DMS 273 treated with DMSO at 0.1 percent for 48 hours (cell line): Measurements from ENCODE around the gene GJC1.

Source experiments
- DNase-seq: peaks from one replicate; lab custom pipeline; 2025; lab: John Stamatoyannopoulos, UW

Gene GJC1

DNA sequence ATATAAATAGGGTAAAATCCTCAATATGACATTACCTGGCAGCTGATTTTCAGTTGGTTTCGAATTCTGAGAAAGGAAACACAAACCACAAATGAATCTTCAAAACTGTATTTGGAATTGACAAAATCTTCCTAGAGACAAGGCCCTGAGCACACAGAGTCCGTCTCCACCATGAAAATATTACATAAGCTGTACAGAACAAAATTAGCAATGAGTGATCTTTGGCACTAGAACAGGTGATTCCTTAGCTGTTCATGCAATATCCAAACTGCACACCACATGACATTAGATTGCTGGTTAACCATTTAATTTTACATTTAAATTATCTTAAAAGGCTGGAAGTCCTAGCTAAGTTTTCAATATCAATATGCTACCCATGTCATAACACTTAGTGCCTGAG, 31.7 kb downstream of the GJC1 start:
- DNase-seq: no peak

DNA sequence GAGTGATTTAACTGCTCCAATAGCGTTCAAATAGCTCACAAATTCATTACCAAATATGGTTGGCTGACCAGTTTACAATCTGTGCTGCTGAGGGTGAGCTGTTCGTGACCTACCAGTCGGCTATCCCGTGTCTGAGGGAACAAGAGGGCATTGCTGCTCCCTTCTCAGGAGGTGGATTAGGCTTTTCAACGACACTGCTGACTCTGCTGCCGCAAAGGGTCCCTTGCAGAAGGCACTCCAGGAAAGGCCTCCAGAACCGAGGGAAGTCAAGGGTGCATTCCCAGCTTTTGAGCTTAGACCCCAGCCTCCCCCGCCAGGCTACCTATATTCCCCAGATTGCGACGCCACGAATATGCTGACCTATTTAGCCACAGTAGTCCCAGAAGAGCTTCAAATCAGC, 32.3 kb downstream of the GJC1 start:
- DNase-seq: no peak

DNA sequence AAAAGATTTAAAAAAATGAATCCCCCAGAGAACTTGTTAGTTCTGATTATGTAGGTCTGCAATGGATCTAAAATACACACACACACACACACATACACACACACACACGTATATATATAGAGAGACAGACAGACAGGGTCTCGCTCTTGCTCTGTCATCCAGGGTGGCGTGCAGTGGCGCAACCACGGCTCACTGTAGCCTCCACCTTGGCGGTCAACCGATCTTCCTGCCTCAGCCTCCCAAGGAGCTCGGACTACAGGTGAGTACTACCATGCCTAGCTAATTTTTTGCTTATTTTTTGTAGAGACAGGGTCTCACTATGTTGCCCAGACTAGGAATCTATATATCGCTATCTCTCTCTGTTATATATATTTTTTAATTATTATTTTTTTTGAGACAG, 33.4 kb downstream of the GJC1 start:
- no peak for DNase-seq

DNA sequence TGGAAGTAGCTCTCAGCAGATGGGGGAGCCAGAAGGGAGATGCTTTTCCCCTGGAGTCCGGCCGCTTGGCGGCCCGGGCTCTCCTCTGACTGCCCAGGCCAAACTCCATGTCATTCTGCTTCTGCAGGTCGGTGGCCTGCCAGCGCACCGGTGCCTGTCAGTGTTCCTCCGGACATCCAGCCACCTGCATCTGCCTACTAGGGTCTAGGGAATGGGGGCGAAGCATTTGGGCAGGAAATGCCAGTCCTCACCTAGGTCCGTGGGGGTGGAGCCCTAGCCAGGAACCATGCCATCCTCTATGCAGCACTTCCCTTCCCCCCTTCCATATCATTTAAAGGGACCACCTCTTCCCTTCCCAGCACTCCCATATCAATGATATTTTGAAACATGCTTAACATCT, 34.2 kb downstream of the GJC1 start:
- DNase-seq: no peak

DNA sequence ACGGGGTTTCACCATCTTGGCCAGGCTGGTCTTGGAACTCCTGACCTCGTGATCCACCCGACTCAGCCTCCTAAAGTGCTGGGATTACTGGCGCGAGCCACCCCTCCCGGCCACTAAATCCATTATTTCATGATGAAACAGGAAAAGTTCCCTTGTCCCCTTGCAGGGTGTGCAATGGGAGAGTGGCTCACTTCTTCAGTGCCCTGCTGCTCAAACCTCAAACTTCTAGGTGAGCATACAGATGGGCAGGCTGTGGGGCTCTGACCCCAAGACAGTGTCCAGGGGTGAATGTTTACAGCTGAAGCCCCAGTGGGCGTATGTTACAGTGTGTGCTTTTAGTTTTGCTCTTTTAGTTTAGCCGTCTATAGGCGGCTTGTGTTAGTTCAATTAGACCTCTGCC, 34.7 kb downstream of the GJC1 start:
- no peak for DNase-seq

DNA sequence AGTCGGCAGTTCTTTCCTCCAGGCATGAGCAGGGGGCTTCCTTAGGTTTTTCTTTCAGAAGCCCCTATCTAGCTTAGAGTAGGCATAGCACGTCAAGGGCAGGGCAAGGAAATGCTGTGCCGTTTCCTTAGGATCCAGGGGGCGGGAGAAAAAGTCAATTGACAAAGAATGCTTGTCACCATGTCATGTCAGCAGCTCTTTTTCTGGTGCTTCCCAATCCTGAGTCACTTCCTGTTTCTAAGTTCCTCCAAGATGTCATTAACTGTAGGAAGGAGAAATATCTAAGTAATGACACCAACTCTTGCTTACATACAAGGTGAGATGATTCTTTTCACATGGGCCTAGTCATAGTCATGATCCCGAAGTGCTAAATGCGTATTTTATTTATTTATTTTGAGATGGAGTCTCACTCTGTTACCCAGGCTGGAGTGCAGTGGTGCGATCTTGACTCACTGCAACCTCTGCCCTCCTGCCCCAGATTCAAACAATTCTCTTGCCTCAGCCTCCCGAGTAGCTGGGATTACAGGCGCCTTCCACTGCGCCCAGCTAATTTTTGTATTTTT, 35.2 kb downstream of the GJC1 start:
- no peak for DNase-seq

DNA sequence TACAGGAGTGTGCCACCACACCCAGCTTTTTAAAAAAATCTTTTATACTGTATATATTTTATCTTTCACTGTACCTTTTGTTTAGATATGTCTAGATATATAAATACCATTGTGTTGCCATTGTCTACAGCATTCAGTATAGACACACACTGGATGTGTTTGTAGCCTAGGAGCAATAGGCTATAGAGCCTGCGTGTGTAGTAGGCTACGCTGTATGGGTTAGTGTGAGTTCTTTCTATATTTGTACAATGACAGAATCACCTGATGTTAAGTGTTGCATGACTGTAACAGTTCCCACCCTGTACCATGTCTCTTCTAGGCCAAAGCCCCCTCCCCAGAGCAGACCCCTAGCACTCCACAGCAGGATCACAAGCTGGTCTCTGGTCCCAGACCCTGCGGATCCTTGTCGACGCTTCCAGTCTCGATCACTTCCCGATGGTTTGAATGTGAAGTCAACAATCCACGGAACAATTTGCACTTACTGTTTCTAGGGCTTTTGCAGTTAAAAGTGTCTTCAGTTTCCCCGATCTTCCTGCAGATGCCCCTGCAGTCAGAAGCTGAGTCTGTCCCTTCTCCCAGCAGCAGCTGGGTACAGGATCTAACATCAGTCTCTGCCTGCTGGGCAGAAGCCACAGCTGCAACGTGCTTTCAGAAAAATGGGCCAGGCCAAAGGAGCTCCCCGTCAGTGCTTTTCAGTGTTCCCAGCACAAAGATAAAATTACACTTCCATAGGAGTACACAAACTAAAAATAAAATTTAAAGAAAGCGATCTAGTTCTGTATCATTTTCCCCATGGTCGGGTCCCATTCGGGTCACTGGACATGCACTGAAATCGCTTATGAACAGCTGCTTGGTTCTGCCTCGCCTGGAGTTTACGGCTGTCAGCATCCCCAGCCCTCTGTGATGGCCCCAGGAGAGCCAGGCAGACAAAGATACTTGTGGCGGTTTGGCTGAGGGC, 35.9 kb downstream of the GJC1 start:
- DNase-seq: no peak

DNA sequence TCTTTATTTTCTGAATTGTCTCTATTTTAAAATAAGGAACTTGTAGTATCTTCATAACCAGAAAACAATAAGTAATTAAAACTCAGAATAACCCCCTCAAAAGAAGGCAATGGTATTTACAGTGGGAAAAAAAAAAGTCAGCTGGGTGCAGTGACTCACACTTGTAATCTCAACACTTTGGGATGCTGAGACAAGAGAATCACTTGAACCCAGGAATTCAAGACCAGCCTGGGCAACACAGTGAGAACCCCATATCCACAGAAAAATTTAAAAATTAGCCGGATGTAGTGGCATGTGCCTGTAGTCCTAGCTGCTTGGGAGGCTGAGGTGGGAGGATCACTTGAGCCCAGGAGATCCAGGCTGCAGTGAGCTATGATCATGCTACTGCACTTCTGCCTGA, 37.8 kb downstream of the GJC1 start:
- DNase-seq: no peak

DNA sequence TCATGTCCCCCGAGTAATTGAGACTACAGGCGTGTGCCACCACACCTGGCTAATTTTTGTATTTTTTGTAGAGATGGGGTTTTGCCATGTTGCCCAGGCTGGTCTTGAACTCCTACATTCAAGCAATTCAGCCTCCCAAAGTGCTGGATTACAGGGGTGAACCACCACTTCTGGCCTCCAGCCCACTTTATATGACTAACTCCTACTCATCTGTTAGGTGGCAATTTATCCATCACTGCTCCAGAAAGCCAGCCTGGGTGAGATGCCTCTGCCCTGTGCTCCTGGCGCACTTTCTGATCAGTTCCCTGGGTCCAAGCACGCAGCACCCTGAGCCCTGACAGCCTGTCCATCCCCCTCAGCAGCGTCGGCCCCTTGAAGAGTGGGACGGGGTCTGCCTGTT, 41.9 kb downstream of the GJC1 start:
- DNase-seq: no peak

DNA sequence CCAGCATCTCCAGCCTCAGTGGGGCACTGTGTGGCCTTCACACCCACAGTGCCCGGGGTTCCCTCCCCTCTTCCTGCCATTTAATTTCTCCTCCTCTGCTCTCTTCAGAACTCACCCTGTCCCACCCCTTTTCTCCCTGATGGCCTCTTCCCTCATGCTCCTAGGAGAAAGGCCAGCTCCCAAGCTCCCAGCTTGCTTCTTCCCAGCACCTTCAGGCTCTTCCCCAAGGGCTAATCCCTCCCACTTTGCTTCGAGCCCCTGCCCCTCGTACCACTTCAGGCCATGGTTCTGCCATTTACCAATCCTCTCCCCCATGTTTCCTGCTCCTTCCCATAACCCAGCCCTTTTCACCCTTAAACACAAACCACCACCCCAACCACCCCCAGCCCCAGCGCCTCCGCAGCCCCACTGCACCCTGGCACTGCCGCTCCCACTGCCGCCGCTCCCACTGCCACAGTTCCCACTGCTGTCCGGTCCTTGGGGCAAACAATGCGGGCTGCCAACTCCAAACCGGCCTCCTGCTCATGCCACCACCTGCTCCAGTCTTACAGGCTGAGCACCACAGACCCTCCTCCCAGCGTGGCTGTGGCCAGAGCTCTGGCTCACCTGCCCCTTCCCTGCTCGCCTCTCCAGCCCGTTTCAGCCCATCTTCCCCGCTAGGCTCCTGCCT, 42.7 kb downstream of the GJC1 start:
- DNase-seq: no peak

DNA sequence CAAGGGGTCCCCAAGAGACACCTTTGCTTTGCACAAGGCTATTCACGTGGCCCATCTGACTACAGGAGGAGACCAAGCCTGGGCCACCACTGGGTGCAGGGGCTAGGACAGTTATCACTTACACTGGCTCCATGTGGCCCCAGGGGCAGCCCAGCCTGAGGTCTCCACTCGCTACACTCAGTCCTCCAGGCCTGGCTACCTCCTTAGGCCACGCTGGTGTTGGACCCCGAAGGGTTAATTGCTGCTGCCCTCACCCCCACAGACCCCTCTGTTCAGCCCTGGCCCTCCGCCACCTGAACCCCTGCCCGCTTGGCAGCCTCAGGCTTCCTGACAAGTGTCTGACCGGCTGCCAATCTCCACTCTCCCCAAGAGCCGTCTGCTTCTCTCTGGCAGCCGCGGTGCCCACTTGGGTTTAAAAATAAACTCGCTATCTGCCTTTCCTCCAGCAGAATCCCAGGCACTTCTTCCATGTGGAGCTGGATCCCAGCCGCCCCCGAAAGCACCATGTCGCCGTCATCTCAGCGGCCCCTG, 43.5 kb downstream of the GJC1 start:
- no peak for DNase-seq

DNA sequence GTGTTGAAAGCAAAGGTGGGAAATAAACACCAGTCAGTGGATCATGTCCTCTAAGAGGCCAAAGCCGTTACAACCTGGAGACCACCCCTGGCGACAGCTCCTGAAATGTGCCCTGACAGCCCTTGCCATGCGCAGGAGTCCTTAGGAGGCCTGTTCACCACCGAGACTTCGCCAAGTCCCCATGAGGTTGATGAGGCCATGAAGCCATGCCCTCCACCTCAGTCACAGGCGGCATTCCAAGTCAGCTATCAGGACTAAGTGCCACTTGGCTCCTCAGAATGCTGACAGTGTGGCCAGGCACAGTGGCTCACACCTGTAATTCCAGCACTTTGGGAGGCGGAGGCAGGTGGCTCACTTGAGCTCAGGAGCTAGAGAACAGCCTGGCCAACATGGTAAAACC, 44.2 kb downstream of the GJC1 start:
- no peak for DNase-seq

DNA sequence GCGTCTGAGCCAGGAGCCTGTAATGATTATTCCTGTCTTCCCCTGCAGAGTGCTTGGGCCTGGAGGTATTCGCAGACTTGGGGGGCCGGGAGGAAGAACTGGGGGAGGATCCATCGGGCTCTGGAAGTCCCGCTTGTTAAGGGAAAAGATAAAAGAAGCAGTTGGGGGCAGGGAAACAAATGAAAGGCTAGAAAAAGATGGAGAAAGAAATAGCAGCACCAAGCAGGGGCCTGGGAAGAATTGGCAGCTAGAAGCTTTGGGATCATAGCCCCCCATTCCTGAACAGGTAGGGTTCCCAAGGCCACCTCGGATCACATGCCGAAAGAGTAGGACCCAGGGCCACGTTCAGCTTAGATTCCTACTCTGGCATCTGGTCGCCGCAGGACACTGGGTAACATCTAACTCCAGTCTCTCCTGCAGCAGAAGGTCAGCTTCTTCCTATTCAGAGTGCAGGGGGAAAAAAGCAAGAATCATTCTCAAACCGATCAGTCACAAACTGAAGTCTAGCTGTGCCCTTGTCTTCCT, 47.7 kb downstream of the GJC1 start:
- no peak for DNase-seq

DNA sequence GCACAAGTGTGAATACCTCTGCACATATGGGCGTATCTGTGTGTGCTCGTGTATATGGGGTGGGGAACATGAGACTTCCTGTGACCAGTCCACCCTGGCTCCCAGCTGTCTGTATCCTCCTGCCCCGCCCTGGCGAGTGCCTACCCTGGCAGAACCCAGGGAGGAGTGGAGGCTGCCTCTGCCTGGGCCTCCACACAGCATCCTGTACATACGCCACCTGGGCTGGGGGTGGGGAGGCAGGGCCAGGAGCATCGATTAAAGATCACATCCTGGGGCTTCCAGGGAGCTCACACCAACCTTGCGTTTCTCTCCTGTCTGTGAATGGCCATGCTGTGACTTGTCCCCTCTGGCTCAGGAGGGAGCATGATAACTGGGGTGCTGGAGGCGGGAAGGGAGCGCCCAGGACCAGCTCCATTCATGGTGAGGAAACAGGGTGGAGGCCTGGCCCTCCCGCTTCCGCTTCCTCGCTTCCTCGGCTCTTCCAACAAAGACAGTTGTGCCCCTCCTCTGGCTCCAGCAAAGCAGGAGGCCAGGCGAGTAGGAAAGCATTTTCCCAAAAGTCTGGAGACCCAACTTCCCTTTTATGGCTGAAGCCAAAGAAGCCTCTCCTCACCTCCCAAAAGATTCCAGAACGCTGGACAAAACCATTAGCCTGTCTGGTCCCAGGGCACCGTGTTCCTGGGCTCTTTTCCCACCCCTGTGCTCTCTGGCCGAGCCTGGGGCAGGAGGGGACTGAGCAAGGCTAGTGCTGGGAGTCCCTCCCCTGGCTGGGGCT, 48.3 kb downstream of the GJC1 start:
- DNase-seq: no peak

DNA sequence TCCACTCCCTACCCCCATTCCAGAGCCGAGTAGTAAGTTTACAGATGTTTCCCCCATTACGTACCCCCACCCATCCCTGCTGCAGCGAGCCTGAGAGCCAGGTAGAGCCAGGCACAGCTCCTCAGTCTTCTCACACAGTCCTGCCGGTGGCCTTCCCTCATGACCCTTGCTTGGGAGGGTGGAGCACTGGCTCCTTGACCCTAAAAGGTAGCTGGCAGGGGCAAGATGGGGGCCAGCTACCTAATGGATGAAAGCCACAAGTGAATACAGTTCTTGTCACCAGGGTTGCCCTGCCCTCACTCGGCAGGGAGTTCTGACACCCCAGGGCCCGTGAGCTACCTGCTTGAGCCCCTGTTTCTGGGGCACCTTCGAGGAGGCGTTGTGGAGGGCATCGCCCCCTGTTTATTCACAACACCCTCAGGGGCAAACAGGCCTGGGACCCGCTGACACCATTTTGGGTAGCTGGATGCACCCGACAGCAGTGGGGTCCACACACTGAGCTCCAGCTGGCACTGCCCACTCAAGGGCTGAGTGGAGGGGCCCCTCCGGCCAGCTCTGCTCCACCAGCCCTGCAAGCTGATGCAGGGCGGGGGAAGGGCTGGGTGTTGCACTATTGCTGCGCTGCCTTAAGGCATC, 49.1 kb downstream of the GJC1 start:
- DNase-seq: no peak

DNA sequence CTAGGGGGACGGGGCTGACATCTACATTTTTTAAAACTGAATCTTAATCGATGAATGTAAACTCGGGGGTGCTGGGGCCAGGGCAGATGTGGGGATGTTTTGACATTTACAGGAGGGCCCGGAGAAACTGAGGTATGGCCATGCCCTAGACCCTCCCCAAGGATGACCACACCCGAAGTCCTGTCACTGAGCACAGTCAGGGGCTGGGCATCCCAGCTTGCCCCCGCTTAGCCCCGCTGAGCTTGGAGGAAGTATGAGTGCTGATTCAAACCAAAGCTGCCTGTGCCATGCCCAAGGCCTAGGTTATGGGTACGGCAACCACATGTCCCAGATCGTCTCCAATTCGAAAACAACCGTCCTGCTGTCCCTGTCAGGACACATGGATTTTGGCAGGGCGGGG, 49.9 kb downstream of the GJC1 start:
- DNase-seq: no peak

DNA sequence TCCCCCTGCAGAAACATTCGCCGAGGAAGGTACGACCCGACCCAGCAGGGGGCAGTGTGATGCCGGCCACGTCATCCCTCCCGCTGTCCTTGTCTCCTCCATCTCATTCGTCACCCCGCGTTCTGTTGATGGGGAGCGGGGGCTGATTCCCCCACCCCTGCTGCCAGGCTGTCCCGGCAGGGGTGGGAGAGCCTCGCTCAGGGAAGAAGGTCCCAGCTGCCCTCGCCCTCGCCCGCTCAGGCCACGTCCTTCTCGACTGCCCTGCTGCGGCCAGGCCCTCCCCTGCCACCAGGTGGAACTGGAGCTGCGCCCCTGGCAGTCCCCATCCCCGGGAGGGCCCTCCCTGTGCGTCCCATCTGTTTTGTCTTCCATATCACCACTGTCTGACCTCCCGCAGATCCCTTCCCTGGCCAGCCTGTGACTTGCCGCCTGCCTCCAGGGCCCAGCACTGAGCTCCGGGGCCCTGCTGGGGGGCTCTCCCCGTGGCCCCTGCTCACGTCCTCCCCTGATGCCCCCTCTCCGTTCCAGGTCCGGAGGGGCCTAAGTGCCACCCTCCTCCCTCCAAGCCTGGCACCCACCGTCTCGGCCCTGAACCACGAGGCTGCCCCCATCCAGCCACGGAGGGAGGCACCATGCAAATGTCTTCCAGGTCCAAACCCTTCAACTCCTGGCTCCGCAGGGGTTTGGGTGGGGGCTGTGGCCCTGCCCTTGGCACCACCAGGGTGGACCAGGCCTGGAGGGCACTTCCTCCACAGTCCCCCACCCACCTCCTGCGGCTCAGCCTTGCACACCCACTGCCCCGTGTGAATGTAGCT, 50.7 kb downstream of the GJC1 start:
- DNase-seq: peak; percentile 80

DNA sequence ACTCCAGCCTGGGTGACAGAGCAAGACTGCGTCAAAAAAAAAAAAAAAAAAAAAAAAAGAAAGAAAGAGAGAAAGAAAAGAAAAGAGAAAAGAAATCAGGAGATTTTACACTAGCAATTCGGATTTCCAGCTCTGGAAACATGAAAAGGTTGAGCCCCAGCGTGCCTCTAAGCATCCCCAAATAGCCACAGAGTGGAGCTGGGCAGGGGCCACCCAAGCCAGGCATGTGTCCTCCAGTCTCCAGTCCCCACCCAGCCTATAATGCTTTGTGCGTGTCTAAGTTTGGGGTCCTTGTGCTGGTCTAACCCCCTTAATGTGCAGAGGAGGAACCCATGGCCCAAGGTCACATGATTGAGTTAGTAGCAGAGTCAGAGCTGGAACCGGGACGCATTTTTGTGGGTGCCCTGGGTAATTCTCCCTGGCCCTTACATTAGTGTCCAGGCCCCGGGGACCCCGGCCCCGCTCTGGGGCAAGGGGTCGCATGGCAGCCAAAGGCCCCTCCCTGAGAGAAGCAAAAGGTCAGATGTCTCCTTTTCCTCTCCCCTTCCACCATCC, 51.4 kb downstream of the GJC1 start:
- no peak for DNase-seq

DNA sequence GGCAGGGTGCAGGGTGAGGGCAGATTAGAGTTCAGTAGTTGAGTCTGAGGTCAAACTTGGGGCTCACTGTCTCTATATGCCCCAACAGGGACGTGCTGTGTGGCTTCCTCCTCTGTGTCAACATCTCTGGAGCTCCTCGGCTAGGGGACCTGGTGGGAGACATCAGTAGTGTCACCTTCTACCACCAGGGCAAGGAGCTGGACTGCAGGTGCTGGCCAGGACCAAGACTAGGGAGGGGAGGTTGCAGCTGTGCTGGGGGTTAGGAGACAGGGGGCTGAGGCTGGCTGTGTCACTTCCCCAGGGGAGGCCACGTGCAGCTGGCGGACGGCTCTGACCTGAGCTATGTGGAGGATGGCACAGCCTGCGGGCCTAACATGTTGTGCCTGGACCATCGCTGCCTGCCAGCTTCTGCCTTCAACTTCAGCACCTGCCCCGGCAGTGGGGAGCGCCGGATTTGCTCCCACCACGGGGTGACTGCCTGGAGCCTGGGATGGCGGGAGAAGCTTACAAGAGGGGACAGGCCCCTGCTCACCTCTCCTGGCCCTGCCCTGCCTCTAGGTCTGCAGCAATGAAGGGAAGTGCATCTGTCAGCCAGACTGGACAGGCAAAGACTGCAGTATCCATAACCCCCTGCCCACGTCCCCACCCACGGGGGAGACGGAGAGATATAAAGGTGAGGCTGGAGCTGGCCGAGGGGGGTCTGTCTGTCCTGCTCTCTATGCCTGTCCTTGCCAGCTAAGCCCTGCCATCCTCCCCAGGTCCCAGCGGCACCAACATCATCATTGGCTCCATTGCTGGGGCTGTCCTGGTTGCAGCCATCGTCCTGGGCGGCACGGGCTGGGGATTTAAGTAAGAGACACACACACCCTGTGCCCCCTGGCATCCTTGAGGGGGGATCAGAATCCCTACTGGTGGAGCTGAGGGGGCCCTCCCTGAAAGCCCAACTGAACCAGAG, 52.4 kb downstream of the GJC1 start:
- no peak for DNase-seq
